WTC11 (cell line): ENCODE data around the gene ENO3.

Source experiments
- ATF2 ChIP-seq: sonication (generic); formaldehyde crosslinking; IDR thresholded peaks from 2 replicates; pipeline ENCODE4 v1.8.1; 2022; ENCODE audit warnings: low read depth, missing genetic modification reagents, borderline replicate concordance
- CTCF ChIP-seq: fragments of 200-600 bp; IDR thresholded peaks from 2 replicates; pipeline ENCODE4 v1.8.0; 2022; ENCODE audit warnings: antibody characterized with exemption
- ESRRA ChIP-seq: sonication (generic); formaldehyde crosslinking; IDR thresholded peaks from 2 replicates; pipeline ENCODE4 v1.8.1; 2022; ENCODE audit warnings: mild to moderate bottlenecking, missing genetic modification reagents, borderline replicate concordance
- ETV6 ChIP-seq: sonication (generic); formaldehyde crosslinking; IDR thresholded peaks from 2 replicates; pipeline ENCODE4 v1.8.1; 2022; ENCODE audit warnings: mild to moderate bottlenecking, missing genetic modification reagents
- HMGXB4 ChIP-seq: sonication (generic); formaldehyde crosslinking; IDR thresholded peaks from 2 replicates; pipeline ENCODE4 v1.8.1; 2023; ENCODE audit warnings: mild to moderate bottlenecking, moderate library complexity, missing genetic modification reagents
- JUN ChIP-seq: sonication (generic); formaldehyde crosslinking; IDR thresholded peaks from 2 replicates; pipeline ENCODE4 v1.8.0; 2023; ENCODE audit warnings: mild to moderate bottlenecking, missing genetic modification reagents
- MLX ChIP-seq: sonication (generic); formaldehyde crosslinking; IDR thresholded peaks from 2 replicates; pipeline ENCODE4 v1.8.1; 2023; ENCODE audit warnings: mild to moderate bottlenecking, missing genetic modification reagents, moderate library complexity
- MXD4 ChIP-seq: fragments of 250-450 bp; sonication (Bioruptor Pico); IDR thresholded peaks from 2 replicates; pipeline ENCODE4 v1.8.0; 2021; ENCODE audit warnings: mild to moderate bottlenecking, moderate library complexity, borderline replicate concordance
- MYBL2 ChIP-seq: sonication (generic); formaldehyde crosslinking; IDR thresholded peaks from 2 replicates; pipeline ENCODE4 v1.8.1; 2023; ENCODE audit warnings: mild to moderate bottlenecking, moderate library complexity, missing genetic modification reagents
- RORB ChIP-seq: fragments of 250-450 bp; sonication (Bioruptor Pico); IDR thresholded peaks from 2 replicates; pipeline ENCODE4 v1.9.0; 2021; ENCODE audit warnings: mild to moderate bottlenecking
- SMAD4 ChIP-seq: sonication (generic); formaldehyde crosslinking; IDR thresholded peaks from 2 replicates; pipeline ENCODE4 v1.8.0; 2022; ENCODE audit warnings: mild to moderate bottlenecking, missing genetic modification reagents
- TP53 ChIP-seq: sonication (generic); formaldehyde crosslinking; IDR thresholded peaks from 2 replicates; pipeline ENCODE4 v1.8.1; 2023; ENCODE audit warnings: mild to moderate bottlenecking, missing genetic modification reagents
- ZNF281 ChIP-seq: sonication (generic); formaldehyde crosslinking; IDR thresholded peaks from 2 replicates; pipeline ENCODE4 v1.8.0; 2023; ENCODE audit warnings: mild to moderate bottlenecking, missing genetic modification reagents
- ZNF512 ChIP-seq: sonication (generic); formaldehyde crosslinking; IDR thresholded peaks from 2 replicates; pipeline ENCODE4 v1.8.1; 2022; ENCODE audit warnings: missing genetic modification reagents, borderline replicate concordance

- no peak for TF ChIP-seq ZNF281 (CRISPR knock-in tag)
- TF ChIP-seq CTCF = peak; percentile 78
- no peak for TF ChIP-seq ATF2 (CRISPR knock-in tag)
- no peak for TF ChIP-seq MLX (CRISPR knock-in tag)
- no peak for TF ChIP-seq ESRRA (CRISPR knock-in tag)
- no peak for TF ChIP-seq TP53 (CRISPR knock-in tag)
- no peak for TF ChIP-seq RORB
- no peak for TF ChIP-seq ZNF512 (CRISPR knock-in tag)
- TF ChIP-seq SMAD4 (CRISPR knock-in tag) = no peak
- TF ChIP-seq MYBL2 = no peak
- no peak for TF ChIP-seq HMGXB4
- no peak for TF ChIP-seq ETV6
- no peak for TF ChIP-seq JUN
- no peak for TF ChIP-seq MXD4
Observed at GRCh38 chr17:4980644-4981216, 29.8 kb downstream of the ENO3 start.
